Keratinocyte (primary cell): ENCODE data around the gene ENPP6.

ENCODE experiments used
- CTCF ChIP-seq, 3 experiments: IDR thresholded peaks in 1 of 3; conservative IDR thresholded peaks in 1 of 3; optimal IDR thresholded peaks in 1 of 3; 2 replicates in 2 of 3; 3 replicates in 1 of 3; pipeline versions ENCODE3 to v1.5.1; 2011; ENCODE audit warnings: low read length in 3 of 3, mild to moderate bottlenecking in 3 of 3, moderate library complexity in 2 of 3, control low read depth in 1 of 3, inconsistent platforms in 1 of 3; ENCODE audit not compliant: insufficient read depth in 2 of 3; ENCODE audit errors: extremely low read depth in 1 of 3
- EZH2 ChIP-seq: IDR thresholded peaks from one replicate; pipeline ENCODE4 v1.6.1; 2012; ENCODE audit warnings: inconsistent platforms, mild to moderate bottlenecking, low read length, moderate library complexity

DNA sequence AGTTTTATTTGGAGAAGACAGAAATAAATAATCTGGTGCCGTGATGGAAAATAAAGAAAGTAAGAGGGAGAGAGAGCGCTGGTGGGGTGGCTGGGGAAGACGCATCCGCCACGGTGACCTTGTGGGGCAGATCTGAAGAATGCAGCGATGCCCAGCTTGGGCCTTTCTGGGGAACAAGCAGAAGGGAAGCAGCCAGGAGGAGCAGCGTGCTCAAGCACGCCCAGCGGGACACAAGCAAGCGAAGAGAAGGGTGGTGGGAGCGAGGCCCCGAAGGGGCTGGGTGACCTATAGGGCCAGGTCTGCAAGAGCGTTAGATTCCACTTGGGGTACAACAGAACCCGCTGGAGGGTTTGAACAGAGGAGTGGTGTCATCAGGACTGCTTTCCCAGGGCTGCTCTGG is 12.4 kb downstream of the ENPP6 start:
- TF ChIP-seq CTCF (optimal IDR thresholded peaks at IDR 0.05 in 1 of 3, IDR thresholded peaks at IDR 0.05 in 1 of 3, conservative IDR thresholded peaks at IDR 0.05 in 1 of 3; ENCODE audit: extremely low read depth in 1 of 3, insufficient read depth in 2 of 3, low read length in 3 of 3) (no peak), EZH2 (no peak)
